Activated T-cell treated with anti-CD3 and anti-CD28 coated beads, Interleukin-2, amount 50 U/mL, for 1 hour (primary cell): ENCODE measurements around the gene CYP2B6.
"Not testable (repeated sequence)": the region's sequence is repeated elsewhere in the genome, so short reads cannot be mapped to it uniquely, and the experiment has no call there.

ENCODE experiments used
- DNase-seq: peaks from one replicate; pipeline ENCODE4 v3.0.0-alpha.2; 2020

CYP2B6 gene

GRCh38 chr19:41039806-41040205, 48.7 kb downstream of the CYP2B6 start:
- no peak for DNase-seq

GRCh38 chr19:41045095-41045494, 54.0 kb downstream of the CYP2B6 start:
- DNase-seq, result not testable (repeated sequence)

GRCh38 chr19:41050426-41050825, 59.3 kb downstream of the CYP2B6 start:
- no peak for DNase-seq

GRCh38 chr19:41052162-41052561, 61.1 kb downstream of the CYP2B6 start:
- not testable (repeated sequence) for DNase-seq

- DNase-seq, result not testable (repeated sequence)
These were observed 62.2 kb downstream of the CYP2B6 start for GRCh38 chr19:41053331-41053730.

GRCh38 chr19:41064974-41065569, 74.0 kb downstream of the CYP2B6 start:
- DNase-seq, result no peak
